Activated T-helper 1 cell treated with anti-CD3 and anti-CD28 coated beads, Interleukin-2, amount 50 U/mL, for 16 hours (primary cell): ENCODE measurements around the gene PAPOLG.
A peak's percentile ranks its signal among the peaks of the same experiment; 100 is the strongest.

Experiments used
- DNase-seq, 2 donors: peaks; one replicate each; pipeline ENCODE4 v3.0.0-alpha.2; 2020; ENCODE audit warnings: low read depth in 1 of 2, low spot score in 1 of 2

PAPOLG gene

DNA sequence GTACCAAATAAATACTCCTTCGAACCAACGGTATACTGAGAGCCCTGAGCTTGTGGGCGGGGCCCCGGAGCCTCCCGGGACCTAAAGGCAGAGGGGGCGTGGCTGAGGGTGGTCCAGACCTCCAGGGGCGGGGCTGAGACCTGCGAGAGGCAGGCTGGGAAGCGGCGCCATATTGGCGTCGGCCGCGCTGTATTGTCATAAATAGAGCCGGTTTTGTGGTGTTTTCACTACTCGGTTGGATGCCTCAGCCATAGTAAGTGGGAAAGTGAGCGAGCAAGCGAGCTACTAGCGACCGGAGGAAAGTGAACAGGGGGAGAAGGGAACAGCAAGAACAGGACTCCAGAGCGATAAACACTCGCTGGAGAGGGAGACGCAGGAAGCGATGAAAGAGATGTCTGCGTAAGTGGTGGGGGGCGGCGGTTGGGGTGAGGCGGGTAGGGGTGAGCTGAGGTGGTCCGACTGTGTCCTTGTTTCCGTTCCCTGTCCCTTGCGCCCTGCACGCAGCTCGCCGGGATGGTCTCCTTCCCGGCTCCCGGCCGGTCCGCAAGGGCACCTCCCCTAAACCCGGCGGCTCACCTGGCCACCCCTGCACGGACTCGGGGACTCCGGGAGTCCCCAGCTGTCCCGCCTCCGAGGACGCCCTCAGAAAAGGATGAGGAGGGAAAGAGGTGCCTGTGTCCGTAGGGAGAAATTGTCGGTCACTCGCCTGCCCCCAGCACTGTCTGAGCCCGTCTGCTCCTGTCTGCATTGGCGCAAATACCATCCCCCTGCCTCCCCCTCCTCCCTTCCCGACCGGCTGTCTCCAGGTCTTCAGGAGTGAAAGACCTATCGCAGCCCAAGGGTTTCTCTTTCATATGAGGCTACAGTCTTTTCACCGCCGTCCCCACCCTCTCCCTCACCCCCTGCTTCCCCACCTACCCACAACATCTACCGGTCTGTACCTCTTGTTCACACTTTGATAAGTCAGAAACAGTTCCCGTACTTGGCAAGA, at the start of gene PAPOLG:
Gene PAPOLG, plus strand, starts transcription at position 172 of the 991 bp plus-strand sequence. Its CDS starts 211 bp downstream, at position 383.
- DNase-seq, result peak; percentile 93 to 95

DNA sequence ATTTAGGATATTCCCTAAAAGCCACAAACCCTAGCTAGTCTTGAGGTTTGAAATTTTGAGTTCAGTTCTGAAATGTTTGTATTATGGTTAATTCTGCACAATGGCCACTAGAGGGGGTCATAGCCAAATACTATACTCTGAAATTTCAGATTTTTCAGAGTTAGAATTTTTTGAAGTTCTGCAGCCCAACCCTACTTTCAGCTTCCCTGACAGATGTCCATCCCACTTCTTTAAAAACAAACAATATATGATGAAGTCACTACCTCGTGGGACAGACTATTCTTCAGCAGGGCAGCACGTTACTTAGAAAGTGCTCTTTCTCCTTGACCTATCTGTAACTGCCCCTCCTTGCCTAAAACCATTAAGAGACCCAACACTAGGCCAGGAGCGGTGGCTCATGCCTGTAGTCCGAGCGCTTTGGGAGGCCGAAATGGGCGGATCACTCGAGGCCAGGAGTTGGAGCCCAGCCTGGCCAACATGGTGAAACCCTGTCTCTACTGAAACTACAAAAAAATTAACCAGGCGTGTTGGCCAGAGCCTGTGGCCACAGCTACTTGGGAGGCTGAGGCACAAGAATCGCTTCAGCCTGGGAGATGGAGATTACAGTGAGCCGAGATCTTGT, 48.2 kb upstream of the PAPOLG start:
- no peak for DNase-seq

GRCh38 chr2:60708630-60709320, 47.3 kb upstream of the PAPOLG start:
- DNase-seq, result no peak

DNA sequence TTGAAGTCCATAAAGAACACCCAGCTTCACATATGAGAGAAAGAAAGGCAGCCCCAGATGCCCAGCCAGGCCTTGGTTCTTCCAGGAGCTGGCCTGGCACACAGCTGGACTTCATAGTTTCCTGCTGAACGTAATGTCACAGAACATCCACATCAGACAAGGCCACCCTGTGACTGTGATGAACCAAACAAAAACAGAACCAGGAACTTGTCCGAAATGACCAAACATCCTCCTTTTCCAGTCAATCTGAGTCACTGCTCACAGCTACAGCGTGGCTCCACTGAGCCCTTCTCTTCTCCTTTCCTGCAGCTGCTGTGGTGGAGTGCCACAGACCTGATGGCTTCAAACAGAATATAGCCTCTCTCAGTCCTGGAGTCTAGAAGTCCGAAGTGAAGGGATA, 45.4 kb upstream of the PAPOLG start:
- no peak for DNase-seq

- no peak for DNase-seq
Observed at GRCh38 chr2:60715561-60715960, 40.5 kb upstream of the PAPOLG start.

DNA sequence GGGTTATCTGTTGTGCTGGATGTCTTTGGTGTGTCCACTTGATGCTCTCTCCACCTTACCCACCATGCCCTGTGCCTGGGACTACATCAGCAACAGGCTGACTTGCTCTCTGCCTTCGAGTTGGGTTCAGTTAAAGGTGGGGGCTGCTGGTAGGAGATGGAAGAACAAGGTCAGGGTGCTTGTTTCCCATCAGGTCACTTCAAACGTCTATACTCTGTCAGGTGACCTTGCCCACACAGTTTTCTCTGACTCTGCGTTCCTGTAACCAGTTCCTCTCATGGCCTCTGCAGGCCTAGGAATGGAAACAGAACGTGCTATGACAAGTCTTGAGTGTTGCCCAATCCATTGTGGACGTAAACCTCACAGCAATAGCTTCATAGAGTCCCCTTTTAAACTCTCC, 38.4 kb upstream of the PAPOLG start:
- DNase-seq, result no peak

DNA sequence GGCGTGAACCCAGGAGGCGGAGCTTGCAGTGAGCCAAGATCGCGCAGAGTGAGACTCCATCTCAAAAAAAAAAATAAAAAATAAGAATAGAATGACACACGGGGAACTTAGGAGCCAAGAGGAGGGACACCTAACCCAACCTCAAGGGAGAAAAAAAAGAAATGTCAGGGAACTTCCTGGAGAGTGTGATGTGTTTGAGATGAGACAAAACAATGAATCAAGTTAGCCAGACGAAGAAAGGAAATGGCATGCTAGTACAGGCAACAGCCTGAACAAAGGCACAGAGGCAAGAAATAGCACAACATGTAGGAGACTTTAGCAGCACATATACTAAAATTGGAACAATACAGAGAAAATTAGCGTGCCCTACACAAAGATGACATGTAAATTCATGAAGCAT, 36.7 kb upstream of the PAPOLG start:
- DNase-seq, result no peak

DNA sequence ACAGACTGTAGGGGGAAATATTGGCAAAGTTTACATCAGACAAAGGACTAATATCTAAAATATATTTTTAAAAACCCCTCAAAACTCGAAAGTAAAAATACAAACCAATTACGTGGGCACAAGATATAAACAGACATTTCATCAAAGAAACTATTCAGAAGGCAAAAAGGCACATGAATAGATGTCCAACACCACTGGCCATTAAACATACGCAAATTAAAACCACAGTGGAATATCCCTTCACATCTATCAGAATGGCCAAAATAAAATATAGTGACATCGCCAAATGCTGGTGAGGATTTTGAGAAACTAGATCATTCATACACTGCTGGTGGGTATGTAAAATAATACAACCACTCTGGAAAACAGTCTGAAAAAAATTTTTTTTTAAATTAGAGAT, 30.6 kb upstream of the PAPOLG start:
- no peak for DNase-seq

GRCh38 chr2:60728855-60729254, 27.2 kb upstream of the PAPOLG start:
- DNase-seq, result no peak

DNA sequence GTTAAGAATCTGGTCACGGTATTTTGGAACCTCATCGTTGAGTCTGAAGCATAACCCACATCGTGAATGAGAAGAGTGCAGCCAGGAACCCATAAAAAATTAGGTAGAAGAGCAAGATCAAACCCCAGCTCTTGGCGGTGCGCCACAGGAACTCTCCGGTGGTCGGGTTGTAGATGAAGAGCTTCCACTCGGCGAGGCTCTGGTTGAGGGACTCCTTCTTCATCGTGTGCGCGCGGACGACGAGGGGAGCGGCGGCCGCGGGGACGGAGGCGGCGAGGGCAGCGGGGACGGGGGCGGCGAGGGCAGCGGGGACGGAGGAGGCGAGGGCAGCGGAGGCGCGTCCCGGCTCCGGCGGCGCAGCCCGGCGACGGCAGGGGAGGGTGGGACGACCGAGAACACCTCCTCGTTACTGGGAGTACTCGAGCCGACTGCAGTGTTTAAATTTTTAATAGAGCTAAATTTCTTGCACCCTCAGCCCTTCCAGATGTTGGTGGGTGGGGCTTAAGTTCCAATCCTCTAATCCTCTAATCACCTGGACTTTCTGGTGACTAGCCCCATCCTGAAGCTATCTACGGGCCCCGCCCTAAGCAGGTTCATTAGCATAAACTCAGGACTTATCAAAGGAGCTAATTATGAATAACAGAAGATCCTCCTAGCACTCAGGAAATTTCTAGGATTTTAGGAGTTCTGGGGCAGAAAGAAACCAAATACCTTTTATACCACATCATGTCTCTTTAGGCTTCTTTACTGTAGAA, 20.4 kb upstream of the PAPOLG start:
- DNase-seq, result no peak

DNA sequence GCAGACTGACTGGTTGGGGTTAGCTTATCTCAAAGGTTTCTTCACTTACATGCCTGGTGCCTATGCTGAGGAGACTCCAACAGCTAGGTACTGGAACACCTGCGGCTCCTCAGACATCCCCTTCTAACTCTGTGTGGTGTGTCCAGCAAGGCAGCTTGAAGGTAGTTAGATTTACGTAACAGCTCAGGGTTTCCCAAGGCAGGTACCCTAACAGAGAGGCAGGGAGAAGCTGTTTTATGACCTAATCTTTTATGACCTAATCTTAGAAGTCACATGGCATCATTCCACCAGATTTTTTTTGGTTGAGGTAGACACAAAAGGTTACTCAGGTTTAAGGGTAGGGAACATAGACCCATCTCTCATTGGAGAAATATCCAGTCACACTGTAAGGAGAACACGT, 17.4 kb upstream of the PAPOLG start:
- DNase-seq, result no peak

- no peak for DNase-seq
Observed at GRCh38 chr2:60739156-60739555, 16.9 kb upstream of the PAPOLG start.

DNA sequence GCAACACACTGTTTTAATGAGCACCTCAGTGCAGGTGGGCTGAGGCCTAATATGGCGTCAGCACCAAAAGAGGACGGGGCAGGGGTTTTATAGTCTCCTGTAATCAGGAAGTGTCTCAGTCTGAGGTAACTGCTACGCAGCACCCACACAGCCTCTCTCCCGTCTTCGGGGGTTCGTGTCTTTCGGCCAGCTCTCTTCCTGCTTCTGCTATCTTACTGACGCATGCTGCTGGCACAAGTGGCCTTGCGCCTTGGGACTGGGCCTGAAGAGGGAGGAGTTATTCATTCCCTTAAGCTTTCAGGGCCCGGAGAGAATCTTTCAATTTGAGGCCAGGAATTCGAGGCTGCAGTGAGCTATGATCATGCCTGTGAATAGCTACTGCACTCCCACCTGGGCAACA, 14.5 kb upstream of the PAPOLG start:
- no peak for DNase-seq

DNA sequence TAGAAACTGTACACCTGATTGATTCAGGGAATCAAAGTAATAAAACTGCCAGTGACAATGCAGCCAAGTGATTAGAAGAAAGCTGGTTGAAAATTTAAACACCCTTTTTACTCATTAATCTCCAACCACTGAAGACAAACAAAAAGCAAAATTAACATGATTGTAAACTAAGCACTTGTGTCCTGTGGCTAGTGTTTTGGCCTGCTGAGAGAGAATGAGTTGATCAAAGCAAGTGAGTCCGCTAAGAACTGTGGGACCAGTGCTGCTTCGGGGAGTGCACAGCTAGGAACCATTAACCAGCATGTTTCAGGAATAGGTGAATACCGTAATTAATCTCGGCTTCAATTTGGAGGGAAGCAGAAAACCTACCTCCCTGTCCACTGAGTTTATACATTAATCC, 13.6 kb upstream of the PAPOLG start:
- no peak for DNase-seq

DNA sequence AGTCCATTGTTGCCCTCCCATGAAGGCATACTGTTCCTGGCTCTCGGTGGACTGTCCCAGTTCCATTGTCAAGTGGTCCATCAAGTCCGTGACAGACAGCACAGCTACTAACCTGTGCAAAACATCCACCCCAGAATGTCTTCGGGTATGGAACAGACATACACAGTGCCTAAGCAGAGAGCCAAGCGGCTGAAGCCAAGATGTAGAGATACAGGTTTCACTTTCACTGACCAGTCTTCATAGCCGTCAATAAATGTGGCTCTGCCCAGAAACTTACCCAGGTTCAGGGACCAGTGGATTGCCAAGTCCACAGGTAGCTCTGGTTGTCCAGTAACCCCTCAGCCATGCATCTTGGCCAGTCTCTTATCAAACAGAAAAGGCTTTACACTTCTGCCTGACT, 10.7 kb upstream of the PAPOLG start:
- no peak for DNase-seq

DNA sequence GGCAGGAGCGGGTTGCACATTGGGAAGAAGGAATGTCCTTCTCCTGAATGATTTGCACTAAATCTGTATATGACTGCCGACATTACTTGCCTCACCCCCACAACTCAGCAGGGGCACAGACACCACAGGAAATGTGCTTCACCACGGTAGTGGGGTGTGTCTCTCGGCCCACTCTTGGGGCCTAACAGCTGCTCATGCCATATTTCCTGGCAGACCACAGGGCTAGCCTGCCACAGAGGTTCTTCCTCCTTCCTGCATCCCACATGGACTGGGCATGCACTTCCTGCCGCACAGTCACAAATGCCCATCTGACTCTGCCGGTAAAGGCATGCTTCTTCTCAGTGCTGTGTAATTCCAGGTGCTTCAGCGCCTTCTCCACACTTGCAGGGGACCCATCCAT, 10.3 kb upstream of the PAPOLG start:
- no peak for DNase-seq

DNA sequence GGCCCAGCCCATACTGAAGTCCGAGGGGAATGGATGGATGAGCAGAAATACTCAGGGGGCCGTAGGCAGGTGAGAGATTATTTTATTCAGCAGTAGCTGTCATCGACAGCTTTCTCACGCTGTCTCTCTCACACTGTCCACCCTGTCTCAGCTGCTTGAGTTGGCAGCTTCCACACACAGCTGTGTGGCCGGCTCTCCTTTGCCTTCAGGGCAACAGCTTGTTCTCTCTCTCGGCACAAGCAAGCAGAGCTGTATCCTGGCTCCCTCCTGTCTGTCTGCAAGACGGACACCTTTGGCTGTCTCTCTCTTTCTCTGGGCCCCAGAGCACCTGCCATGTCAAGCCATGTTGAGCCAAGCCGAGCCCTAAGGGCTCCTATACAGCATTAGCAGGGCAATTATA, 9.8 kb upstream of the PAPOLG start:
- no peak for DNase-seq

GRCh38 chr2:60759654-60760053, 3.6 kb downstream of the PAPOLG start:
- no peak for DNase-seq

DNA sequence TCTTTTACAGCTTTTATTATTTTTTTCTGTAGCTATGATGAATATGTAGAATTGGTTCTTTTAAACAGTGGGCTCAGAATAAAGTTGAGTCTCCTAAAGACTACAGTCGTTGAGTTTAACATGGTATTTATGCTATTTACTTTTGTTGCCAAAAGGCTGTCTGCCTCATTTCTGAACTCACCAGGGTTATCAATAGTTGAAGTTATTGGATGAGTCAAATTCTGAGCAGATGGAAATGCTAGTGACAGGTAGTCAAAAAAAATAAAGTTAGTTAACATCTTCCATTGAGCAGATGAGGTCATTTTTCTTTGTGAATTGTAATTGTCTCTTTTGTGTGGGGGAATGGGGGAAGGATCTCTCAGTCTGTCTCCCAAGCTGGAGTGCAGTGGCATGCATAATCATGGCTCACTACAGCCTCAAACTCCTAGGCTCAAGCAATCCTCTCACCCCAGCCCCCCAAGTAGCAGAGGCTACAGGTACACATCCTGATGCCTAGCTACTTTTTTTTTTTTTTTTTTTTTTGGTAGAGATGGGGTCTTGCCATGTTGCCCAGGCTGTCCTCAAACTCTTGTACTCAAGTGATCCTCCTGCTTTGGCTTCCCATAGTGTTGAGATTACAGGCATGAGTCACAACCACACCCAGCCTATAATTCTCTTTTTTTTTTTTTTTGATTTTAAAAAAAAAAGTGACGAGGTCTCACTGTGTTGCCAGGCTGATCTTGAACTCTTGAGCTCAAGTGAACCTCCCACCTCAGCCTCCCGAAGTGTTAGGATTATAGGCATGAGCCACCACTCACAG, 8.9 kb downstream of the PAPOLG start:
- no peak for DNase-seq

DNA sequence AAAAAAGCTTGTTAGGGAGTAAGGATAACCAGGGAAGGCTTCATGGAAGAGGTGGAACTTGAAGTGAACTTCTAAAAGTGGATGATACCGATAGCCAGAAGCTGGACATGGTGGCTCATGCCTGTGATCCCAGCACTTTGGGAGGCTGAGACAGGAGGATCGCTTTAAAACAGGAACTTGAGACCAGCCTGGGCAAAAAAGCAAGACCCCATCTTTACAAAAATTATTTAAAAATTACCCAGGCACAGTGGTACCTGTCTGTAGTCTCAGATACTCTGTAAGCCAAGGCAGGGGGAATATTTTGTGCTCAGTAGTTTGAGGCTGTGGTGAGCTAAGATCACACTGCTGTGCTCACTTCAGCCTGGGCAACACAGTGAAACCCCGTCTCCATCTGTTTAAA, 10.2 kb downstream of the PAPOLG start:
- DNase-seq, result no peak
